ENCODE data around the gene PSMC5. TPM values are rescaled to one million over a fixed set of nuclear protein-coding genes. Genes with fewer than 3 reads are reported as not detected.

PSMC5 gene
- total RNA-seq, result 10 to 100 TPM; 51.0 to 57.1 TPM
- polyA plus RNA-seq, result 10 to 100 TPM; 87.3 to 87.4 TPM

DNA sequence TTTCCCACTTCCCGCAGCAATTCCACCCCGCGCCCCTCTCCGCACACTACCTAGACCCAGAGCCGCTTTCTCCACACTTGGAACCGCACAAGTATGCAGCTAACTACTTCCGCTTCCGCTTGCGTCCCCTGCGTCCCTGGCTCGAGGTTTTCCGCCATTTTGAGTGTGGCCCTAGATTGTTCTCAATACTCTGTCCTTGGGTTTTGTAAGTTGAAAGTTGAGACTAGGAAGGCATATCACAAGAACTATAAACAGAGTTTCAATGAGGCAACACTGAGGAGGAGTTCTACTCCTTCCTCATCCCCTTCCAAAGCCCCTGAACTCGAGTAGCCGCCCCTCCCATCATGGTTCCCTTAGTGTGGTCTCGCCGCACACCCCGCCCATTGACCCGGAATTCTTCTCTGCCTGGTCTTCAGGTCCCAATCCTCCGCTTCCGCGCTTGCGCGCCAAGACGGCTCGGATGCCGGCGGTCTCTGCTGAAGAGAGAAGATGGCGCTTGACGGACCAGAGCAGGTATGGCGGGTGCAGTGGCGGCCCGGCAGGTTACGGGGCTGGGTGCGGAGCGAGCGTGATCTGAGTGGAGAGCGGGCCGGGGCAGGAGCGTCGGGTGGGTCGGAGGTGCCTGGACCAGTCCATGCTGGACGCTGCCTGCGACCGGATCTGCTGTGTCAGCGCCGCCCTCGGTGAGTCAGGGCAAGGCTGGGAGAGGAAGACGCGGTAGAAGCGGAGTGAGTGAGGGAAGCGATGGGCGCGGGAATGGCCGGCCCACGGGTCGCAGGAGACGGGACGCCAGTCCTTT is at the start of gene PSMC5, which contains the start of gene FTSJ3:
Gene PSMC5 (plus strand): TSS at position 430 of the 799 bp plus-strand sequence. CDS start 60 bp downstream, at position 490.
Gene FTSJ3 (minus strand): TSS at position 662 of the 799 bp plus-strand sequence. CDS start 761 bp downstream, outside the sequence.
- peak within 1 kb of the TSS; percentile 34 to 78 for H3K9ac ChIP-seq (ENCODE audit: low read depth in 1 of 2, low read length in 2 of 2)
- under 1% methylated on average over 58 of the region's 58 CpGs for WGBS
- peak; percentile 93 for DNase-seq (ENCODE audit: low spot score)
- TF ChIP-seq EGR1 (IDR thresholded peaks at IDR 0.05; ENCODE audit: low read depth in 2 of 2), result peak; percentile 41 to 82
- TF ChIP-seq, protein P1, sequence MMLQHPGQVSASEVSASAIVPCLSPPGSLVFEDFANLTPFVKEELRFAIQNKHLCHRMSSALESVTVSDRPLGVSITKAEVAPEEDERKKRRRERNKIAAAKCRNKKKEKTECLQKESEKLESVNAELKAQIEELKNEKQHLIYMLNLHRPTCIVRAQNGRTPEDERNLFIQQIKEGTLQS (IDR thresholded peaks at IDR 0.05), result no peak
- TF ChIP-seq YY1 (IDR thresholded peaks at IDR 0.05), result peak; percentile 100
- TF ChIP-seq SP1 (IDR thresholded peaks at IDR 0.05), result peak; percentile 59
- TF ChIP-seq RAD21 (IDR thresholded peaks at IDR 0.05), result peak in 1 of 2 donors; percentile 42
- peak; percentile 90 to 97 for TF ChIP-seq GABPA (IDR thresholded peaks at IDR 0.05 in 1 of 2, conservative IDR thresholded peaks at IDR 0.05 in 1 of 2)
- TF ChIP-seq FOXA1 (IDR thresholded peaks at IDR 0.05), result no peak
- TF ChIP-seq HNF4G (IDR thresholded peaks at IDR 0.05), result no peak
- TF ChIP-seq, protein P2, sequence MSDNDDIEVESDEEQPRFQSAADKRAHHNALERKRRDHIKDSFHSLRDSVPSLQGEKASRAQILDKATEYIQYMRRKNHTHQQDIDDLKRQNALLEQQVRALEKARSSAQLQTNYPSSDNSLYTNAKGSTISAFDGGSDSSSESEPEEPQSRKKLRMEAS (IDR thresholded peaks at IDR 0.05), result peak; percentile 65
- TF ChIP-seq FOXA2 (IDR thresholded peaks at IDR 0.05), result no peak
- TF ChIP-seq, protein P3, sequence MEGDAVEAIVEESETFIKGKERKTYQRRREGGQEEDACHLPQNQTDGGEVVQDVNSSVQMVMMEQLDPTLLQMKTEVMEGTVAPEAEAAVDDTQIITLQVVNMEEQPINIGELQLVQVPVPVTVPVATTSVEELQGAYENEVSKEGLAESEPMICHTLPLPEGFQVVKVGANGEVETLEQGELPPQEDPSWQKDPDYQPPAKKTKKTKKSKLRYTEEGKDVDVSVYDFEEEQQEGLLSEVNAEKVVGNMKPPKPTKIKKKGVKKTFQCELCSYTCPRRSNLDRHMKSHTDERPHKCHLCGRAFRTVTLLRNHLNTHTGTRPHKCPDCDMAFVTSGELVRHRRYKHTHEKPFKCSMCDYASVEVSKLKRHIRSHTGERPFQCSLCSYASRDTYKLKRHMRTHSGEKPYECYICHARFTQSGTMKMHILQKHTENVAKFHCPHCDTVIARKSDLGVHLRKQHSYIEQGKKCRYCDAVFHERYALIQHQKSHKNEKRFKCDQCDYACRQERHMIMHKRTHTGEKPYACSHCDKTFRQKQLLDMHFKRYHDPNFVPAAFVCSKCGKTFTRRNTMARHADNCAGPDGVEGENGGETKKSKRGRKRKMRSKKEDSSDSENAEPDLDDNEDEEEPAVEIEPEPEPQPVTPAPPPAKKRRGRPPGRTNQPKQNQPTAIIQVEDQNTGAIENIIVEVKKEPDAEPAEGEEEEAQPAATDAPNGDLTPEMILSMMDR (IDR thresholded peaks at IDR 0.05; ENCODE audit: low read depth, low read length, missing input control), result no peak
- TF ChIP-seq, protein P4, sequence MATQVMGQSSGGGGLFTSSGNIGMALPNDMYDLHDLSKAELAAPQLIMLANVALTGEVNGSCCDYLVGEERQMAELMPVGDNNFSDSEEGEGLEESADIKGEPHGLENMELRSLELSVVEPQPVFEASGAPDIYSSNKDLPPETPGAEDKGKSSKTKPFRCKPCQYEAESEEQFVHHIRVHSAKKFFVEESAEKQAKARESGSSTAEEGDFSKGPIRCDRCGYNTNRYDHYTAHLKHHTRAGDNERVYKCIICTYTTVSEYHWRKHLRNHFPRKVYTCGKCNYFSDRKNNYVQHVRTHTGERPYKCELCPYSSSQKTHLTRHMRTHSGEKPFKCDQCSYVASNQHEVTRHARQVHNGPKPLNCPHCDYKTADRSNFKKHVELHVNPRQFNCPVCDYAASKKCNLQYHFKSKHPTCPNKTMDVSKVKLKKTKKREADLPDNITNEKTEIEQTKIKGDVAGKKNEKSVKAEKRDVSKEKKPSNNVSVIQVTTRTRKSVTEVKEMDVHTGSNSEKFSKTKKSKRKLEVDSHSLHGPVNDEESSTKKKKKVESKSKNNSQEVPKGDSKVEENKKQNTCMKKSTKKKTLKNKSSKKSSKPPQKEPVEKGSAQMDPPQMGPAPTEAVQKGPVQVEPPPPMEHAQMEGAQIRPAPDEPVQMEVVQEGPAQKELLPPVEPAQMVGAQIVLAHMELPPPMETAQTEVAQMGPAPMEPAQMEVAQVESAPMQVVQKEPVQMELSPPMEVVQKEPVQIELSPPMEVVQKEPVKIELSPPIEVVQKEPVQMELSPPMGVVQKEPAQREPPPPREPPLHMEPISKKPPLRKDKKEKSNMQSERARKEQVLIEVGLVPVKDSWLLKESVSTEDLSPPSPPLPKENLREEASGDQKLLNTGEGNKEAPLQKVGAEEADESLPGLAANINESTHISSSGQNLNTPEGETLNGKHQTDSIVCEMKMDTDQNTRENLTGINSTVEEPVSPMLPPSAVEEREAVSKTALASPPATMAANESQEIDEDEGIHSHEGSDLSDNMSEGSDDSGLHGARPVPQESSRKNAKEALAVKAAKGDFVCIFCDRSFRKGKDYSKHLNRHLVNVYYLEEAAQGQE (IDR thresholded peaks at IDR 0.05), result peak; percentile 71
- peak; percentile 45 for TF ChIP-seq TAF1 (conservative IDR thresholded peaks at IDR 0.05)
- peak; percentile 14 to 54 for TF ChIP-seq JUND (IDR thresholded peaks at IDR 0.05)
- peak; percentile 43 to 62 for TF ChIP-seq RXRA (IDR thresholded peaks at IDR 0.05)
- TF ChIP-seq HNF4A (conservative IDR thresholded peaks at IDR 0.05), result peak in 1 of 2 donors; percentile 30
- peak; percentile 59 for TF ChIP-seq NR2F2 (IDR thresholded peaks at IDR 0.05)
- TF ChIP-seq, protein P5, sequence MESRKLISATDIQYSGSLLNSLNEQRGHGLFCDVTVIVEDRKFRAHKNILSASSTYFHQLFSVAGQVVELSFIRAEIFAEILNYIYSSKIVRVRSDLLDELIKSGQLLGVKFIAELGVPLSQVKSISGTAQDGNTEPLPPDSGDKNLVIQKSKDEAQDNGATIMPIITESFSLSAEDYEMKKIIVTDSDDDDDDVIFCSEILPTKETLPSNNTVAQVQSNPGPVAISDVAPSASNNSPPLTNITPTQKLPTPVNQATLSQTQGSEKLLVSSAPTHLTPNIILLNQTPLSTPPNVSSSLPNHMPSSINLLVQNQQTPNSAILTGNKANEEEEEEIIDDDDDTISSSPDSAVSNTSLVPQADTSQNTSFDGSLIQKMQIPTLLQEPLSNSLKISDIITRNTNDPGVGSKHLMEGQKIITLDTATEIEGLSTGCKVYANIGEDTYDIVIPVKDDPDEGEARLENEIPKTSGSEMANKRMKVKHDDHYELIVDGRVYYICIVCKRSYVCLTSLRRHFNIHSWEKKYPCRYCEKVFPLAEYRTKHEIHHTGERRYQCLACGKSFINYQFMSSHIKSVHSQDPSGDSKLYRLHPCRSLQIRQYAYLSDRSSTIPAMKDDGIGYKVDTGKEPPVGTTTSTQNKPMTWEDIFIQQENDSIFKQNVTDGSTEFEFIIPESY (IDR thresholded peaks at IDR 0.05), result no peak
- H3K27me3 ChIP-seq (ENCODE audit: control insufficient read depth in 4 of 4, insufficient read depth in 4 of 4, low read length in 3 of 4), result no peaks in the 10 kb centered on the region
- peaks cover 0 to 27% (median 19%) of the 10 kb centered on the region in 4 donors for H3K4me1 ChIP-seq (ENCODE audit: control insufficient read depth in 4 of 4, insufficient read depth in 4 of 4, low read length in 3 of 4)
- H3K9me3 ChIP-seq (ENCODE audit: control insufficient read depth in 4 of 4, low read length in 3 of 4), result no peaks in the 10 kb centered on the region
- H3K36me3 ChIP-seq (ENCODE audit: control insufficient read depth in 4 of 4, insufficient read depth in 3 of 4, low read depth in 1 of 4, low read length in 3 of 4), result peaks cover 10 to 59% (median 47%) of the 10 kb centered on the region in 4 donors
- H3K27ac ChIP-seq (ENCODE audit: low read depth in 1 of 2, low read length in 2 of 2), result peak within 1 kb of the TSS; percentile 85 to 94
- H3K4me3 ChIP-seq (ENCODE audit: low read depth in 1 of 3, low read length in 3 of 3), result peak within 1 kb of the TSS; percentile 76 to 95 (median 85)
